ENCODE measurements around the gene SMURF1. TPM values are rescaled to one million over a fixed set of nuclear protein-coding genes. Genes with fewer than 3 reads are reported as not detected.

SMURF1 gene
- total and polyA plus RNA-seq, 2 of the 4 experiments (the other 2 are of a cell fraction) = 13.4 to 20.3 TPM

Other genes with a start within 250 kb of the SMURF1 start
- not detected in 2 replicates for gene KPNA7, start 64.0 kb upstream of the SMURF1 start, total RNA-seq (2012; rRNA removed)
- gene KPNA7, start 64.0 kb upstream of the SMURF1 start, polyA plus RNA-seq (2012; rRNA removed) = not detected in 2 replicates
- gene MYH16, start 128.7 kb upstream of the SMURF1 start, total RNA-seq (2012; rRNA removed) = 0.18 and 0.28 TPM in 2 replicates
- 0.03 and 0.09 TPM in 2 replicates for gene MYH16, start 128.7 kb upstream of the SMURF1 start, polyA plus RNA-seq (2012; rRNA removed)
- gene ARPC1A, start 181.8 kb upstream of the SMURF1 start, total RNA-seq (2012; rRNA removed) = 321 and 327 TPM in 2 replicates
- gene ARPC1A, start 181.8 kb upstream of the SMURF1 start, polyA plus RNA-seq (2012; rRNA removed) = 253 and 260 TPM in 2 replicates
- gene ARPC1B, start 230.6 kb upstream of the SMURF1 start, total RNA-seq (2012; rRNA removed) = 243 and 351 TPM in 2 replicates
- gene ARPC1B, start 230.6 kb upstream of the SMURF1 start, polyA plus RNA-seq (2012; rRNA removed) = 488 and 548 TPM in 2 replicates